NAMALWA (cell line): ENCODE results near the gene CSE1L.
"Not testable (repeated sequence)": the region's sequence is repeated elsewhere in the genome, so short reads cannot be mapped to it uniquely, and the experiment has no call there.

Experiments used
- DNase-seq: peaks from one replicate; pipeline ENCODE4 v3.0.0-alpha.2; 2015; ENCODE audit warnings: low spot score

The CSE1L gene

DNA sequence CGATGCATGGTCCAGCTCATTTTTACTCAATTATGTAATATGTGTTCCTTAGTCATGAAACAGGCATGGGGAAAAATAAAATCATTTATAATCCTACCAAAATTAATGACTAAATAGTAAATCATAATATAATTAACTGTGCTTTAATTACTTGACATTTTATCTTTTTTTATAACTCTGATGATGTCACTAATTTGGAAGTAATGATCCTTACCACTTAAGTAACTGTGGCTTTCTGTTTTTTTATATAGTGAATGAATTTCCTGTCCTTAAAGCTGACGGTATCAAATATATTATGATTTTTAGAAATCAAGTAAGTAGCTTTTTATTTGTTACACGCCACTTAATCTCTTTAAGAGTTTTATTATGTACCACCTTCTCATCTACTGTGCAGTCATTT lies 32.2 kb downstream of the CSE1L start:
- no peak for DNase-seq

DNA sequence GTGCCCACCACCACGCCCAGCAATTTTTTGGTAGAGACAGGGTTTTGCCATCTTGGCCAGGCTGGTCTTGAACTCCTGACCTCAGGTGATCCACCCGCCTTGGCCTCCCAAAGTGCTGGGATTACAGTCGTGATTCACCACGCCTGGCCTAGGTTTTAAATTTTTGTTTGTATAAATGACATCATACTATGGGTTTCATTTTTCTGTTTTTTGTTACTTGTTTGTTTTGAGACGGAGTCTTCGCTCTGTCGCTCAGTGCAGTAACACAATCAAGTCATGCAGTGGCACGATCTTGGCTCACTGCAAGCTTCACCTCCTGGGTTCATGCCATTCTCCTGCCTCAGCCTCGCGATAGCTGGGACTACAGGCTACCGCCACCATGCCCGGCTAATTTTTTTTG lies 36.2 kb downstream of the CSE1L start:
- not testable (repeated sequence) for DNase-seq

DNA sequence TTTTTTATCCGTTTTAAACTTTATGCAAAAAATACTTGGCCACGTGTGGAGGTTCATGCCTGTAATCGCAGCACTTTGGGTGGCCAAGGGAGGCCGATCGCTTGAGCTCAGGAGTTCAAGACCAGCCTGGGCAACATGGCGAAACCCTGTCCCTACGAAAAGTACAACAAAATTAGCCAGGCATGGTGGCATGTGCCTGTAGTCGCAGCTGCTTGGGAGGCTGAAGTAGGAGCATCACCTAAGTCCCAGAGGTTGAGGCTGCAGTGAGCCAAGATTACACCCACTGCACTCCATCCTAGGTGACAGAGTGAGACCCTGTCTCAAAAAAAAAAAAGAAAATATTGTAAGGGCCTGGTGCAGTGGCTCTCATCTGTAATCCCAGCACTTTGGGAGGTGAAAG lies 45.0 kb downstream of the CSE1L start:
- DNase-seq, result no peak

DNA sequence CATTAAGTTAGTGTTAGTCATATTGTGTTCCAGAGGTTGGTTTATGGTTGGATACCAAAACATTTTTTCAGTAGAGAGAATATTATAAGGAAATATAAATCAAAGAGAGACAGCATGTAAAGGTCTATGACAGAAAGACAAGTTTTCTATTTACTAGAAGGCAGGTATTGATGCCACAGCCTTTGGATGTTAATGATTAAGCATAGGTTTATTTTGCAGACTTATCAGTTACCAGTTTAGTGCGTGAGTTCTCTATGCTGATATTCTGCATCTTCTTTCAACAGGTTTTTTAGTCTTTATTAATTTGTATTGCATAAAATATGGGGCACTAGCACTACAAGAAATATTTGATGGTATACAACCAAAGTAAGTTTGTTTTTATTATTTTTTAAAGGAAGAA lies 45.6 kb downstream of the CSE1L start:
- no peak for DNase-seq

DNA sequence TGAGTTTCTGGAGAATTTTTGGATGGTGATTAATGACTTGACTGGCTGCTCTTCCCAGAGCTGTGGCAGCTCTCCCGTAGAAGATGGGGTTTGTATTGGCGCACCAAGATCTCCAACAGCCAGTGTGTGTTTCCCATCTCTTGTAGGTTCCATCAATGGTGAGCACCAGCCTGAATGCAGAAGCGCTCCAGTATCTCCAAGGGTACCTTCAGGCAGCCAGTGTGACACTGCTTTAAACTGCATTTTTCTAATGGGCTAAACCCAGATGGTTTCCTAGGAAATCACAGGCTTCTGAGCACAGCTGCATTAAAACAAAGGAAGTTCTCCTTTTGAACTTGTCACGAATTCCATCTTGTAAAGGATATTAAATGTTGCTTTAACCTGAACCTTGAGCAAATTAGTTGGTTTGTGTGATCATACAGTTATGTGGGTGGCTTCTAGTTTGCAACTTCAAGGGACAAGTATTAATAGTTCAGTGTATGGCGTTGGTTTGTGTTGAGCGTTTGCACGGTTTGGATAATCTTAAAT lies 50.2 kb downstream of the CSE1L start:
- DNase-seq, result no peak

DNA sequence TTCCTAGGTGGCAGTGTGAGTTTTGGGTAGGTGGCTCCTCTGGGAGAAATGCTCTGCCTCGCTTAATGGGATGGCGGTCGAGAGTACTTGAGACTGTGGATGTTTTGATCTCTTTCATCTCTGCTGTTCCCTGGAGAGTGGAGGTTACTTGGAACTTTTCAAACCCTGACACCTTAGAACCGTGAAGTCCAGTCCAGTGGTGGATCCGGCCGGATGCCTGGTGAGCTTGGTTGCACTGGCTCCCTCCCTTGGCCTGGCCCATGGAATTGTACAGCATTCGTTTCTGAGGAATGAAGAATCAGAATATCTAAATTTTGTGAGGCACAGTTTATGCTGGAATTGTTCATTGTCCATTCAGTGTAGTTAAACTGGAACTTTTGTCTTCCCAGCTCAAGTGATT lies 51.0 kb downstream of the CSE1L start:
- no peak for DNase-seq

DNA sequence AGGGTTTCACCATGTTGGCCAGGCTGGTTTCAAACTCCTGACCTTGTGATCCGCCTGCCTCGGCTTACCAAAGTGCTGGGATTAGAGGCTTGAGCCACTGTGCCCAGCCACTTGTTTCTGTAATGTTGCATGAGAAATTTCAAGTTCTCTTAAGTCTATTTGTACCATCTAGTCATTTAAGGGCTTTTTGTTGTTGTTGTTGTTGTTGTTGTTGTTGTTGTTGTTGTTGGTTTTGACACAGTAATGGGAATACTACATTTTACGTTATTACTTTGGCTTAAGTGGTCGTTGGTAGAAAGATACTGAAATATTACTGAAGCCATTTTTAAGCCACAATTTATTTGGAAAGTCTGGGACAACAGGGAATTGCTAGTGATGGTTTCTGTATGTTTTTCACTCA lies 52.0 kb downstream of the CSE1L start:
- no peak for DNase-seq

DNA sequence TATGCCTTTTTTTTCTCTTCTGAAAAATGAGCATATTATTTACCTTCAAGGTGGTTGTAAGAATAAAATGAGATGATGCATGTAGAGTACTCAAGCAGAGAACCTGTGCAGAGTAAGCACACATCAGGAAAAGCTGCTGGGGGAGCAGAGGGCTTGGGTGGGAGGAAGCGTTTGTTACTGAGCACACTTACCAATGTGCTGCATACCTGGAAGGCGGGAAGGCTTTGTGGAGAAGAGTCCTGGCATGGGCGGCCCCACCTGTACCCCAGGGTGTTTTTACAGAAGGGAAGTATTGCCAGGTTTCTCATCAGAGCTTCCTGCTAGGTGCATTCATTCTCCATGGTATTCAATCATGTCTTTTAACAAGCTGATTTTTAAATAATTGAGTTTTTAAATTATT lies 52.9 kb downstream of the CSE1L start:
- DNase-seq, result no peak

DNA sequence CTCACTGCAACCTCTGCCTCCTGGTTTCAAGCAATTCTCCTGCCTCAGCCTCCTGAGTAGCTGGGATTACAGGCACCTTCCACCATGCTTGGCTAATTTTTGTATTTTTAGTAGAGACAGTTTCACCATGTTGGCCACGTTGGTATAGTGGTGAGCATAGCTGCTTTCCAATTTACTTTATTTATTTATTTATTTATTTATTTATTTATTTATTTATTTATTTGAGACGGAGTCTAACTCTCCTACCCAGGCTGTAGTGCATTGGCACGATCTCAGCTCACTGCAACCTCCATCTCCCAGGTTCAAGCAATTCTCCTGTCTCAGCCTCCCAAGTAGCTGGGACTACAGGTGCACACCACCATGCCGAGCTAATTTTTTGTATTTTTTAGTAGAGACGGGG lies 54.2 kb downstream of the CSE1L start:
- DNase-seq, result not testable (repeated sequence)

DNA sequence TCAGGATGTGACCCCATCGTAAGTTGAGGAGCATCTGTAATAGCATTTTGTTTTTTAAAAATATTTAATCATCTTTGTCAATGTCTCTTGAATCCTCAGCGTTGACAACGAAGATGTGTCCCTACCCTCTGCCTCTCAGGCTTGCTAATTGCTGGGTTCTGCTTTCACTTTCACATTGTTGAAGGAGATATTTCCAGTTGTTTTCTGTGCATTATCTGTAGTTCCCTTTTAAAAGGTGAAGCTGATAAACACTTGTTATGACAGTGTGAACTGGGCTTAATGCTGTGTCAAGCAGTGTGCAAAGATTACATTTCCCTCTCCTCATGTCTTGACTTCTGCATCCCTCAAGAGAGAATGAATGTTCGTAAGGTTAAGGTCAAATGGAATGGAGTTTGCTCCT lies 54.9 kb downstream of the CSE1L start:
- peak; percentile 25 for DNase-seq

DNA sequence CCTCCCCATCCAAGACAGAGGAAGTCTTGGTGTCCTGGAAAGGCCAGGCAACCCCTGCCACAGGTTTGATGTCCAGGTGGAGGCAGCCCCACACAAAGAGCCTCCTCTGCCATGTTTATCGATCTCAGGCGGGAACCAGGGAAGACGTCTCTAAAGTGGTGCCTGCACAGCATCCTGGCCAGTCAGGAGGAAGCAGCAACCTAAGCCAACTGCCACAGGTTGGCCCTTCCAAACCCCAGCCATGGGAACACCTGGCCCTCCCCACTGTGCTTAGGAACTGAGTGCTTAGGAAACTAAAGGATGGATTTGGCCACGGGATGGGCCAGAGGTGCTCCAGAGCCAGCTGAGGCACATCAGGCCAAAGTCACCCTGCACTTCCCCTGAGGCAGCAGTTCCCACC lies 56.9 kb downstream of the CSE1L start:
- no peak for DNase-seq

DNA sequence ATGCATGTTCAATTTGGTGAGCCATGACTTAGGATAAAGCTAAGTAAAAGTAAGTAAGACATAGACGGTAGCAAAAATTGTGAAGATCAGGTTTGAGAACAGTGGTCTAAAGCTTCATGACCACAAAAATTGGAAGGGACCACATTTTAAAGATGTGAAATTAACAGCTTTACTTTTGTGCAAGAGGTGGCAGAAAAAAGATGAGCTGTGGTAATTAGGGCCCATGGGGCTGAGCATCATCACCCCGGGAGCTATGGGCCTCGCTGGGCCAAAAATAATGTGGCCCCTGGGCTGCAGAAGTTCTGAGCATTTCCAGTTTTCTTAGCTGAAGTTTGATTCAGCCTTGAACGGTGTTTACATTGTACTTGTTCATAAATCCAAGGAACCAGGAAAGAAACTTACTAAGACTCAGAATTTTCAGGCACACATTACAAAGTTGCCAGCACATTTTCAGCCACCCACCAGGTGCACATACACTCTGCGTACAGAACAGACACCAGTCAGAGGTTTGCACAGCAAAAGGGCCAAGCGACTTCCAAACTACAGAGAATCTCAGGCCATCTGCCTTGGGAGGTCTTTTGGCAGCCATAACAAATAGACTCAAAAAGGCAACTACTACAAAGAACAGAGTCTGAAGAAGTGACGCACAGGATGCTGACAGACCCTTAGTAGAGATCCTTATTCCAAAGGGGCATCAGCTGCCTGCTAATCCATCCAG lies 57.7 kb downstream of the CSE1L start:
- no peak for DNase-seq

DNA sequence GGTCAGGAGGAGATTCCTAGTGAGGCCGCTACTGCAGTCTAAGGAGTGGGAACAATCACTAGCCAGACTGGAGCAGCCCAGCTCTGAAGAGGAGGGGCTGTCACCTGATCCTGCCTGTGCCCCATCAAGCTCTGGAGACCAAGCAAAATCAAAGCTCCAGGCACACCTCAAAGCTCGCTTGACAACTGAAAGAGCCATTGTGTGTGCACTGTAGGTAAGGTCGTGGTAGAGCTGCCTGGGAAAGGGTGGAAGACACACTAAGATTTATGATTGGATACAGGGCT lies 58.2 kb downstream of the CSE1L start:
- no peak for DNase-seq

DNA sequence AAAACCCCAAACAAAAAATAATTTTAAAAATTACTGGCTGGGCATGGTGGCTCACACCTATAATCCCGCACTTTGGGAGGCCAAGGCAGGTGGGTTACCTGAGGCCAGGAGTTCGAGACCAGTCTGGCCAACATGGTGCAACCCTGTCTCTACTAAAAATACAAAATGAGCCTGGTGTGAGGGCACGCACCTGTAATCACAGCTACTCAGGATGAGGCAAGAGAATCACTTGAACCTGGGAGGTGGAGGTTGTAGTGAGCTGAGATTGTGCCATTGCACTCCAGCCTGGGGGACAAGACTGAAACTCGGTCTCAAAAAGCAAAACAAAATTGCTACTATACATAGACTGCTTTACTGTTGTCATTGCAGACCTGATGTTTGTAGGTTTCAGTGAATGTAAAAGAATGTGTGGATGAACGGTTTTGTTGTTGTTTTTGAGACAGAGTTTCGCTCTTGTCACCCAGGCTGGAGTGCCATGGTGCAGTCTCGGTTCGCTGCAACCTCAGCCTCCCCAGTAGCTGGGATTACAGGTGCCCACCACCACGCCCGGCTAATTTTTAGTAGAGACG lies 59.0 kb downstream of the CSE1L start:
- not testable (repeated sequence) for DNase-seq

DNA sequence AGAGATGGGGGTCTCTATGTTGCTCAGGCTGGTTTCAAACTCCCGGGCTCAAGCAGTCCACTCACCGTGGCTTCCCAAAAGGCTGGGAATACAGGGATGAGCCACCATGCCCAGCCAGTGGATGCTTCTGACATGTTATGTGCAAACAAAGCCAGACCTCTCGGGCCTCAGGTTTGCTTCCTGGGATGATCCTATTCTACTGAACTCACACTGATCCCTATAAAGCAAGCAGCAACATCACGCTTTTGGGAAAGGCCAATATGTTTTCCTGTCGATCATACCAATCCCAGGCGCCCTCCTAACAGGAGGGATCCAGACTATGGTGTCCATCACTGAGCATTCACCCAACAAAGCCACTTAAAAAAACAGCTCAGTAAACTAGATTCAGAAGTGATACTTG lies 60.2 kb downstream of the CSE1L start:
- no peak for DNase-seq

DNA sequence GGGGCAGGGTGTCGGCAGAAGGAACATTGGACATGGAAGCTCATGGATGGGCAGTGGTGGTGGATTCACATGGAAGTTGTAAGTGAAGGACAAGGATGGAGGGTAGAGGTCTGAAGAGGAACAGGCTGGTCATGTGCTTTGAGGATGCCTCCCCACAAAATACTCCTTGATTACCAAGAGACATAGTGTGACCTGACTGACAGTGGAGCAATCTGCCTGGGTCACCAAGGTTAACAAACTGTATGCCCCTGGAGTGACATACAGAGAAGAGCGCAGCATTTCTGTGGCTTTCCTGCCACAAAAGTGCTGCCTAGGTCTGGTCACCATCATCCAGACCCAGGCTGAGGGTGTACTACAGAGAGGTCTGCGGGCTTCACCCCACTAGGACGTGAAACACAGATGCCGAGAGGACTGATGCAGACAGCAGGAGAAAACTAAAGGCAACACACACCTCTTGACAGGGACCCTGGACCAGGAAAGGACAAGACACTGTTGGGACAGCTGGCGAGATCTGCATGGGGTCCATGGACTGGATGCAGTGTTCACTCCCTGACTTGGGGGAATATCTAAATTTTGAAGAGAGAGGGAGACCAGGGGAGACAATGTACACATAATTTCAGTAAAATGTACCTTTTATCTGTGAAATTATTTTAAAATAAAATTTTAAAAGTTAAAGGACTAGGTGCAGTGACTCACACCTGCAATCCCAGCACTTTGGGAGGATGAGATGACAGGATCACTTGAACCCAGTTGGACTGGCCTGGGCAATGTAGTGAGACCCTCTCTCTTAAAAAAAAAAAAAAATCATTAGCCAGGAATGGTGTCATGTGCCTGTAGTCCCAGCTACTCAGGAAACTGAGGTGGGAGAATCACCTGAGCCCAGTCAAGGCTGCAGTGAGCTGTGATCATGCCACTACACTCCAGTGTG lies 64.9 kb downstream of the CSE1L start:
- no peak for DNase-seq

DNA sequence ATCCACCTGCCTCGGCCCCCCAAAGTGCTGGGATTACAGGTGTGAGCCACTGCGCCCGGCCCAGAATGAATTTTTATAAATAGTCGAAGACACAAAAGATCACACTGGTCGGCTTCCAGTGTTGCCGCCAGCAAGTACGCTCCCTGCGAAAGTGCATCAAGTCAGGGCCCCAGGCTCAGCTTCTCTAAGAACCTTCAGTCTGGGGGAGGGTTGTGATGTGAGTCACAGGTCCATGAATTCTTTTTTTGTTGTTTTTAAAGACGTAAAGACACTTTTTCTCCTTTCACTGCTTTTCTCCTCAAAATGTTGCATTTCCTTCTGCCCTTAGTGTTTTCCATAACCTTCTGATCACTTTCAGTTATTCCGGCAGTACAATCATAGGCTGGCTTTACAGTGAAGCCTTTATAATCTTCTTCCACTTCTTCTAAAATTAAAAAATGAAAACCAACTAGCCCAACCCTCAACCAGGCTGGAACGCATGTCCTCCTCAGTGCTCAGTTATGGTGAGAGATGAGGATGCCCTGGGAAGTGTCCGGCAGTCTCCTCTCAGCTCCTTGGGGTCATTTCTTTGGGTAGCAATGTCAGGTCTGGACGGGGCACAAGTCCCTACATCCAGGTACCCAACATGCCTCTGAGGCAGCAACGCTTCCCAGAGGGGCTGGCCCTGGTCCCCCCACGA lies 66.6 kb downstream of the CSE1L start:
- DNase-seq, result no peak

DNA sequence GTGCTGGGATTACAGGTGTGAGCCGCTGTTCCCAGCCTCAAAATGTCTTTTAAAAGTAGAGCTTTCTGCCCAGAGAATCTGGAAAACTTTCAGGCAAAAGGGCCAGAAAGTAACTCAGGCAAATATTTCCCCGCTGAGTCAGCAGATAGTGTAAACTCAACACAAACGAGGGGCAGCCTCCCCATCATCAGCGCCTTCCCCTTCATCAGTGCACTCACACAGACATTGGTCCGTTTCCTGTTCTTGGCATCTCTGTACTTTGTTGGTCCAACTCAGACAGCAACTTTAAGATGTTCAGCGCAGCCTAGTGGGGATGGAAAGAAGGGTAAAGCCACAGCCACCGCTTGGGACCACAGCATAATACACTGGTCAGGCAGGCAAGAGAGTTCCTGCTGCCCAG lies 69.5 kb downstream of the CSE1L start:
- DNase-seq, result no peak

DNA sequence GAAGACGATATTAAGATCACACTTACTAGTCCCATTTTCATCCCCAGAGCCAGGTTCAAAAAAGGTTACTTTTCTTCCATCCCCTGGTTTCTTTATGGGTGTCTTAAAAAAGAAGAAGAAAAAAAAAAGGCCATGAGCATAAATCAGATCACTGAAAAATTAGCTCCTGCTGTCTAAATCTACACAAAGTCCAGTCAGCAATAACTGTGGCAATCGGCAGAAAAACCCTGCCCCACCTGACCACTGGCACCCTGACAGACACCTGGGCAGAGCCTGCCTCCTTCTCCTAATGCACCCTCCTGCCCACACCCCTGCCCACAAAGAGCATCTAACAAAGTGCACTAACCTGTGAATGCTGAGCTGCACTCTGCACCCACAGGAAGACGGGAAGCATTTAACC lies 72.2 kb downstream of the CSE1L start:
- no peak for DNase-seq

DNA sequence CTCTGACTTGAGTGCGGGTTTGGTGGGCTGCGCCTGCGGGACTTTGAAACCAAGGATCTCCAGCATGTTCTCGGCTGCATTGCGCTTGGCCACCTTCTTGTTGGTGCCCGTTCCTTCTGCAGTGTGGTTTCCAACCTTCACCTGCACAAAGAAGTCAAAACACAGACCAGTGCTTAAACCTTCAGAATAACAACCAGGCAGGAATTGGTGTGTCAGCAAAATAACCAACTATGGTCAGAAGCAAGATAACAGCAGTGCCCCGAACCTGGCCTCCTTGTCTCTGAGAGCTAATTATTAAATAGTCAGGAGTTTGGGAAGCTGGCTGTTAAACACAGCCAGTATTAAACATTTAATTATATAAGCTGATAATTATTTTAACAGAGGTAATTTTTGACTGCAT lies 73.9 kb downstream of the CSE1L start:
- no peak for DNase-seq

DNA sequence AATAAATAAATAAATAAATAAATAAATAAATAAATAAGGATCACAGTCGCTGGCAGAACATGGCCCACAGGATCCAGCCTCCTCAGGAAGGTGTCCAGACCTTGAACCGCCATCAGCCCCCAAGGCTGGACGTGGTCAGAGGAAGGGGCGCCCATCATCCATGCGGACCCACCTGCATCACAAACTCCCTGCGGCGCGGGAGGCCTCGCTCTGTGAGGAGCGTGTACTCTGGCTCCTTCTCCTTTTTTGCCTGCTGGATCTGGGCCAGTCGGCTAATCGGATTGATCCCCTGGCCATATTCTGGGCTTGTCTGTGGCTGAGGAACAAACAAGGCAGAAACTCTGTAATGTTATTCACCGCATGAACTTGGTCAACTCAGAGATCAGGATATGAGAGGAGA lies 76.8 kb downstream of the CSE1L start:
- no peak for DNase-seq

DNA sequence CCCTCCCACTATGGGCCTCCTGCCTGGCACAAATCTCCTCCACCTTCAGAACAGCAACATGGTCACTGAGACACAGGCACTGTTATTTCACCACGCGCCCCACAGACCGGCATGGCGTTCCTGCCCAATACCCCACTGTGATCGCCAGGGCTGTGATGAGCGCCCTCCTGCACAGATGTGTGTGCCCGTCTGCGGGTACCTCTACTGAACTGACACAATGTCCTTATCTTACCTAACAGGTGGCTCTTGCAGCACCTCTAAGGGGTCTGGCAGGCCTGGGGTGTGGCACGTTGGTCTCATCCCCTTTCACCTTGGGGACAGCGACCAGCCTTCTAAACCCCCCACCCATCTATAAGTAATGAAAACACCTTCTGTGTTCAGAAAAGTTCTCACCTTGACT lies 77.9 kb downstream of the CSE1L start:
- no peak for DNase-seq
